ENCODE measurements around the gene TLR1.
"Not testable (repeated sequence)": the region's sequence is repeated elsewhere in the genome, so short reads cannot be mapped to it uniquely, and the experiment has no call there.

Gene TLR1

DNA sequence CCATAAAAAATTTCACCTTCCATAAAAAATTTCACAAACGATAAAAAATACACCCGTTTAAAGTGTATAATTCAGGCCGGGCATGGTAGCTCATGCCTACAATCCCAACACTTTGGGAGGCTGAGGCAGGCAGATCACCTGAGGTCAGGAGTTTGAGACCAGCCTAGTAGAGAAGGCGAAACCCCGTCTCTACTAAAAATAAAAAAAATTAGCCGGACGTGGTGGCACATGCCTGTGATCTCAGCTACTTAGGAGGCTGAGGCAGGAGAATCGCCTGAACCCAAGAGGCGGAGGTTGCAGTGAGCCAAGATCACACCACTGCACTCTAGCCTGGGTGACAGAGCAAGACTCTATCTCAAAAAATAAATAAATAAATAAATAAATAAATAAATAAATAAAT is 1.7 kb upstream of the TLR1 start:
- not testable (repeated sequence) for DNase-seq

DNA sequence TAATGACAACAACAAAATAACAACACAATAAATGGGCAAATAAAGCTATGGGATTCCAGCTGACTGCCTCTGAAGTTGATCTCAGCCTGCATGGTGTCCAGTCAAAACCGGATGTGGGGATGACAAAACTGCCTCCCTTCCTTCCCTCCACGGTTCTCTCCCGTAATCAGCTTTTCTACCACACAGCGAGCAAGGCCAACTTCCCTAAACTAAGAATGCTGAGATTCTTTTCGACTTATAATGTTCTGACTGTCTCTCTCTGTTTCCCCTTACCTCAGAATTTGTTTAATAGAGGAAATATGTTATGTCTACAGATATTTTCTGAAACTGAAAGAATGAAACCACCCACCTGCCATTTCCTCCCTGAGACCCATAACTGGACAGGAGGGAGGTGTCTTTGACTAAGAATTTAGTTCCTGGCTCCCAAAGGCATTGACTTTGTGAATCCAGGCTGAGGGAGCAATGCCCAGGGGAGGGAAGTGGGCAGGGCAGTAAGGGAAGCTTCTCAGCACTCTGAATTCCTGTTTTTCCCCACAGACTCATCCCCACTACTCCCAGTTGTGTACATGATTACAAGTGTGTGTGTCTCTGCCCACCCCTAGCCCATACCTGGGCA is 1.0 kb upstream of the TLR1 start:
- DNase-seq: no peak

DNA sequence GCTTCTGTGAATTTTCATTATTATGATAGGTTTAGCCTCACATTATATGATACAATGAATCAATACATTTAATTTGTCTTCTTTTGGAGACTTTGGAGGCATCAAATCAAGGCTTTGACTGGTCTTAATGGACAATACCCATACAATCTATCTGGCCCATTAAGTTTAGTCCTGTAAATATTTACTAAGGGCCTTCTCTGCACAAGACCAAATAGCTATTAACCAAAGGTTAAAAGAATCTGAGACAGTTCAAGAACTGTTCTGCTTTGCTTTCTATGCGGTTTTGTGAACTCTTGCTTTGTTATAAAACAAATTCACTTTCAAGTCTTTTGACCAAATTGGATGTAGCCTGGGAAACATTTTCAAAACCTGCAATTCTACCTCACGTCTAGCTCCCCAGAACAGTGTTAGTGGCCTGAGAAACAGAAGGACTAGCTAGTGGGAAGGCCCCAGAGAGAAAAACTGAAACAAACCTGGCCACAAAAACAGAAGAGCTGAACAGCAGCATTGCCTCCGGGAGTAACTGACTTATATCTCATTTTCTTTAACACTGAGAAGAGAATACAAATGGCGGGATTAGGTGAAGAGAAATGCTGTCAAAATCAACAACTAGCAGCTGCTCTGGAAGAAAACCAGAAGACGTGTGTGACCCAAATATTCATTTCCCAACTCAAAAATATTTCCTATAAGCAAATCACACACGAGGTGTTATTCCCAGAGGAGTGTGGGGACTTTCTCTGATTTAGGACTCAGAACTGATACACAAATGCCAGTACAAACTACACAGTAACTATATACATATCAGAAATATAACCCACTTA is 548 bp downstream of the TLR1 start:
- no peak for DNase-seq

DNA sequence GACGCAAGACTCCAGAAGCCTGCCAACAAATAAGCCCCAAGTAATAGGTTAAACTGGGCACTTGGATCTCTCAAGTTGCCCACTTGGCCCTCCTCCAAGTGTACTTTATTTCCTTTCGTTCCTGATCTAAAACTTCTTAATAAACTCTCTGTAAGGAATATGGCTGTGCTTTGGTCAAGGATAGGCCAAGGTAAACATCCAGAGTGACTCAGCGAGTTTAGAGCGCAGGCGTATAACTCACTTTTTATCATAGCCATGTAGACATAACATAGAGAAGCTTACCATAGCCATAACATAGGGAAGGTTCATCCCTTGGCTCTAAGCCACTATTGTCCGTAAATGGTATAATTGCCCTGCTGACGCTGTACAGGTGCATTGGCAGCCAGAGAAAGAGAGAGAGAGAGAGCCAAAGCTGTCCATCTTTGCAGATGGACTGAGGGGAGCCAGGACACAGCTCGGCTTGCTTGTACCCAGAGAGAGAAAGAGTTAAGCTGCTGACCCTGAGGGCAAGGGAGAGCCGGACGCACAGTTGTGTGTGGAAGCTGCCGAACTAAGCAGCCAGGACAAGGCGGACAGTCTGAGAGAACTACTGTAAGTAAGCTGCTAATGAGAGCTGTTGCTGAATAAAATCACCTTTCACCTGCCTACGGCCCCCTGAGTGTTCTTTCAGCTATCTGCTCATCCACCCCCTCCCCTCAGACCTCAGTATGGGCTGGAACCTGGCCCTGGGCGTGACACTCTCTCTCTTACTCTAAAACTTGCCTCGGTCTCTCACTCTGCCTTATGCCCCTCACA is 1.8 kb downstream of the TLR1 start:
- DNase-seq: no peak

DNA sequence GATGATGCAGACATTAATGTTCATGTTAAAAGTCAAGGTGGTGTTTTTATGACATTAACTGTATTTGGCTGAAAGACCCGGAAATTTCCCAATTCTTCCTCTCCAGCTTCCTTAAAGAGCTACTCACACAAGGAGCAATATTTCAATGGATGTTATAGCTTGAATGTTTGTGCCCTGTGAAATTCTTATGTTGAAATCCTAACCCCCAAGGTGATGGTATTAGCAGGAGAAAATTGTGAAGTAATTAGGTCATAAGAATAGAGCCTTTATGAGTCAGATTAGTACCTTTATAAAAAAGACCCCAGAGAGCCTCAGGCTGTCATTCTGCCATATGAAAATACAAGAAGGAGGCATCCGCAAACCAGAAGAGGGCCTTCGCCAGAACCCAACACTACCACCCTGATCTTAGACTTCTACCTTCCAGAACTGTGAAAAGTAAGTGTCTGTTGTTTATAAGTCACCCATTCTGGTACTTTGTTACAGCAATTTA is 3.6 kb downstream of the TLR1 start:
- DNase-seq: no peak

DNA sequence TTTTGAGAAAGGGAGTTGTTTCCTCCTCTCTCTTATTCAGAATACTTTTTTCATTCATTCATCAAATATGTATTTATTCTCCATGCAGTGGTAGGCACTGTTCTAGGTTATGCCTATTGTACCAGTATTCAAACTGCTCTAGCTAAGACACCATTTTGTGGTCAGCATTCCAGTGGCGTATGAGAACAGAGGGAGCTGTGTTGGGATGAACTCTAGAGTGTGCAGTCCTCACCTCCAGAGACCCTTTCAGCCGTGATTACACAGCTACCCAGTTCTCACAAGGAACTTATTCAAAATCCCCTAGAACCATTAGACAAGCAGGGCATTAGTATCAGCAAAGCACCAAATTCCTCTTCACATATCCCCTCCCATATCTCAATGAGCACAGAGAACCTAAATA is 4.2 kb downstream of the TLR1 start:
- no peak for DNase-seq

DNA sequence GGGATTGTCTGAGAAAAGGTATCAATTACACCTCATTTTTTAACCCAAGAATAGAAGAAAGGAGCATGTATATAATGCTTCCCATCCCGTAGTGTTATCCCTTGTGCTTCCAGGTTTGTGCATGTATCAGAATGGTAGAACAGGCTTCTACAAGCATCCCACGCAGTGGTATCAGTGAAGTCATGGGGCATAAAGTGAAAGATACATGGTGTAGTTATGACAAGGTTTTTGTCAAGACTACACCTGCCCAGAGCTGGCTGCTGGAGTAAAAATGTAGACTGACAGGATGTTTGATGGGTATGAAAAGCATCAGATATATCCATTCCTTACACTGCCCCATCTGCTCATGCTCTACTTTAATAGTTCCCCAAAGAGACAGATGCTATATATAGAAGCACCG is 9.5 kb downstream of the TLR1 start:
- no peak for DNase-seq

DNA sequence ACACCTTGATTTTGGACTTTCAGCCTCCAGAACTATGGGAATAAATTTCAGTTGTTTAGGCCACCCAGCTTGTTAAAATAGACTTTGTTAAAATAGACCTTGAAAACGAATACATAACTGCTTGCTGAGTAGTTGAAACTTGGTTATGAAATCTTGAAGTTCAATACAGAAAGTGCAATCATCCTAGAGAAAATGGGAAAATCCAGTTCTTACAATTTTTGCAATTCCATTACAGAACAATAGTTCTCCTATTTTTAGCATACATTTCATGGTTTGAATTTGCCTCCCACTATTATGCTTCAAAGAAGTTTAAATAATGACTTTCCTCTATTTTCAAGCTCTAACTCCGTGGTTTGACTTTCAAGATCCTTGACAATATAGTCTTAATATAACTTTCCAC is 10.5 kb downstream of the TLR1 start:
- DNase-seq: no peak

DNA sequence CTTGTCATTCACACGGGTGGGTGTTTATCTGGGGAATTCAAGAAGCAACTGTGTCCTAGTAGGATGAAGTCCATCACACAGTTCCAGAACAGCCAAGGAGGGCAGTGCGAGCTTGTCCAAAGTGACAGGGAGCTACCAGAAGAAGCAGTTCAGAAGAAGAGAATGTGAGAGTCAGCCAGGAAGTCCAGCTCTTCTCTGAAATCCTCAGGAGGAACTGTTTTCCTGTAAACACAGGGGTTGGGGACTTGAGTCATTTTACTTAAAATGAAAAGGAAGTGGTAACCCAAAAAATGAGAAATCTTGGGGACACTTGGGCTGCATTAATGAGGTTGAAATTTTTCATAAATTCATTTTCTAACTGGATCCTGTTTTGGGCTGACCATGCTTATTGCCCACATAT is 13.6 kb downstream of the TLR1 start:
- DNase-seq: no peak

DNA sequence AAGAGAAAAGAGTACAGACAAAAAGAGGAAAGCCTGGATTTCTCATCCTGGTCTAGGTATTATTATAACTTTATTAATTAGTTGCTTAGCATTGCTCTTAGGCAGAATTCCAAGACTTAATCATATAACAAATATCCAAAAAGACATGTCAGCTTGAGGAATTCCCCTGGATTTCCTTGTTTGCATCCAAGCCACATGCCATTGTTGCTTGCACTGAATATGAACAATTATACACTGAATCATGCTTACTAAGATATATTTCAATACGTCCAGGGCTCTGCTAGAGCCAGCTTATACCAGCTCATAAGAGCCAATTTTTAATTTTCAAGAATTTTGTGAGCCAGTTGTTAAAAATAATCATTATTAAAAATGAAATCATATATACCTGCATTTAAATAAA is 16.3 kb downstream of the TLR1 start:
- no peak for DNase-seq

DNA sequence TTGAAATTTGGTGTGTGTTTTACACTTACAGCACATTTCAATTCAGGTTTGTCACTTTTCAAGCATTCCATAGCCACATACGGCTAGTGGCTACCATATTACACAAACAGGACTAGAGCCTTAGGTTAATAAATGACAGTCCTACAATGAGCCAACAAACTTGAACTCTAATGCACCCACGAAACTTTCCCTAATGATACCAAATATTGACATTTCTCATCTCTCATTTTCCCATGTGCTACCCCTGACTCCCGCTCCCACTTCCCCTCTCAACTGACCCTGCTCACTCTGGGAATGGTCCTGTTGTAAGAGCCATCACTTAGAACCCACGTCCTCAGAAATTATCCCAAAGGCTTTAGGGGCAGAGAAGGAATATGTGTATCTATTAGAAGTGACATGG is 16.9 kb downstream of the TLR1 start:
- no peak for DNase-seq

DNA sequence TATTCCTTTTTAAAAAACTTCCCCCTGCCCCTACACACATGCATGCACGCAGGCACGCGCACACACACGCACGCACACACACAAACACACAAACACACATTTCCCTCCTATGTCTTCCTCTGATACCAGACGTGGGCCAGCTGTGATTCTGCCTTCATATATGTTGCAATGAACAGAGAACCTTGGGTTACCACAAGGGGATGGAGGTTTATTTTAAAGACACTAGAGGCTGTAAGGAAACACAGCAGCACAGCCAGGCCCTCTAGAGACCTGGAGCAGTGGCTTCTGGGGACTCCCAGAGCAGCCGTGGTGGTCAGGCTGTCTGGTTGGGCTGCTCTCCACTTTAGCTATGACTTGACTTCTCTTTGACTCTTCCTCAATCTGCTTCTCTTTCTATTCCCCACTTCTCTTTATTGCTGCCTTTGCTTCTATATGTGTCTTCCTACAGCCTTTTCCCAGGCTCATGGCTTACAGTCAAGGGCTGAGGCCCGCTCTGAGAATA is 18.6 kb downstream of the TLR1 start:
- DNase-seq: no peak

DNA sequence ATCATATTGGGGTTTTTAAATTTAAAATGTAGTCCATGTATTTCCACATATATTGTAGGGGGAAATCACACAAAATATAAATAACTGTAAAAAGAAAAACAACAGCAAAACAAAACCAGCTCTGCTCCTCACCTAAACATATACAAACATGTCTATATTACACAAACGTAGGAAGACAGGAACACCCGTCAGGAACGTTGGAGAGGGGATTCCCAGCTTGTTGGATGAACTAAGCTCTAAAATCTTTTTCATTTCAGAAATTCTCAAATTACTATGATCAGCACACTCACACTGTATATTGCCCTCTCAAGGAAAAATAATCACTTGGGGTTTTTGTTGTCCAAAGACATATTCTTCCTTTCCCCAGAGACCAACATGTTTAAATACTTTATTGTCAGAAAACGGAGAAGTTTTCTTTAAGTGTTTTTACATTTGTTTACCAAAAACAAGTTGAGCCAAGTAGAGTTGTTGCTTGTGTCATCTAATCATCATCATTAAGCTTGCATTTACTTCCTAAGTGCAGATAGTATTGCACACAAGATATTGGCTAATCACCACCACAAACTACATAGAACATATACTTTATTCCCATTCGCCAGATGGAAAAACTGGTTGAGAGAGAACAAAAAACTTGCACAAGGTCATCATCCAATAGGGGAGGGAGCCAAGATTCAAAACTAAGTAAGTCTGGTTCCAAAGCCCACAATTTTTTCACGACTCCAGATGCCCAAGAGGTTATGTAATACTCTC is 19.4 kb downstream of the TLR1 start:
- DNase-seq: no peak

DNA sequence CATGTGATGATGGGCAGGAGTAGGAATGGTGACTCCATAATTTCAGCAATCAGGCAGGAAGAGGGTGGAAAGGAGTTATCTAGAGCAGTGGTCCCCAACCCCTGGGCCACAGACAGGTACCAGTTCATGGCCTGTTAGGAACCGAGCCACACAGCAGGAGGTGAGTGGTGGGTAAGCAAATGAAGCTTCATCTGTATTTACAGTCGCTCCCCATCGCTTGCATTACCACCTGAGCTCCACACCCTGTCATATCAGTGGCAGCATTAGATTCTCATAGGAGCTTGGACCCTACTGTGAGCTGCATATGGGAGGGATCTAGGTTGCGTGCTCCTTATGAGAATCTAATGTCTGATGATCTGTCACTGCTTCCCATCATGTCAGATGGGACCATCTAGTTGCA is 20.4 kb downstream of the TLR1 start:
- no peak for DNase-seq

DNA sequence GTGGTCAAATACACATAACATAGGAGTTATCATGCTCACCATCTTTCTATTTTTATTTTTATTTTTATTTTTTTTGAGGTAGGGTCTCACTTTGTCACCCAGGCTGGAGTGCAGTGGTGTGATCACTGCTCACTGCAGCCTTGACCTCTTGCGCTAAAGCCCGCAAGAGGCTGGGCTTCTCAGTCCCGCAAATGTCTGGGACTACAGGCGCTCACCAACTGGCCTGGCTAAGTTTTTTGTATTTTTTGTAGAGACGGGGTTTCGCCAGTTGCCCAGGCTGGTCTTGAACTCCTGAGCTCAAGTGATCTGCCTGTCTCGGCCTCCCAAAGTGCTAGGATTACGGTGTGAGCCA is 21.5 kb downstream of the TLR1 start:
- no peak for DNase-seq

DNA sequence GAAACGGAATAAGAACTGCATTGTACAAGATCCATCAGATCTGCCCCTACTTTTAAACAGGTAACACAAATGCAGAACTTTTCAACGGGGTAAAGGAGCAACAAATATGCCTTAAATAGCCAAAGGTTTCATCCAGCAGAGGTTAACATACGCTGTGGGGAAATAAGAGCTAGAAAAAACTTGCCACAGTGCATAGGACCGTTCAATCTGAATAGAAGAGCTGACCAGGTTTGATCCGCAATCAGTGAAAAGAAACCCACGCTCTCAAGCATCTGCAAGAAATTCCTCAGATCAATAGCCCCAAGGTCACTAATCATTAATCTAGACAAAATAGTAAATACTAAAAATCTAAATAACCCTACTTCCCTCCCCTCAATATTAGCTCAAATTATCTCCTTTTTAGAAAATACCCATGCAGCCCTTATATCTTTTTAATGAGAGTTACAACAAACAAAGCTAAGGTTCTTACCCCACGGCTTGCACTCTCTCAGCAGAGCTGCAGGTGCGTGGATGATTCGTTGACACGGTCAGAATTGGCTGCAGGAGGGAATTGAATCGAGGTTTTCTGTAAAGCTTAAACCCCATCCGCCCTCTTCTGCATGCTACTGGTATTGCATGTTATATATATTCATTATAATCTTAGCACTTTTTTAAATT is 22.0 kb downstream of the TLR1 start, which contains the start of gene TLR10:
Gene TLR10, minus strand, starts transcription at position 539 of the 657 bp plus-strand sequence. CDS start 7,400 bp downstream, outside the sequence.
- DNase-seq: no peak

DNA sequence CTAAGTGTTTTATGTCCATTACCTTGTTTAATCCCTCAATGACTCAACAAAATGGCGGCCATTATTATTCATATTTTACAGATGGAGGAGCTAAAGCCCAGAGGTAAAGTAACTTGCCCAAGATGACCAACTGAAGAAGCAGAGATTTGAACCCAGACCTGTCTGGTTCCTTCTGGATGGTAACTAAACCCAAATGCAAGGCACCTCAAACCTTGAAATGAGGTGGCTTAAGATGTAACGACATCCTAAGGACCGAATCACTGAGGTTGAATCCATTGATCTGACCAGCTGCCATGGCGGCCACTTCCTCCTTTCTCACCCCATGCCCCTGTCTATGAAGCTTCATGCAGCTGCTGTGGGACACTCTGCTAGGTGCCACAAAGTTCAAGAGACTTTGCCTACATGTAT is 22.7 kb downstream of the TLR1 start:
- no peak for DNase-seq

DNA sequence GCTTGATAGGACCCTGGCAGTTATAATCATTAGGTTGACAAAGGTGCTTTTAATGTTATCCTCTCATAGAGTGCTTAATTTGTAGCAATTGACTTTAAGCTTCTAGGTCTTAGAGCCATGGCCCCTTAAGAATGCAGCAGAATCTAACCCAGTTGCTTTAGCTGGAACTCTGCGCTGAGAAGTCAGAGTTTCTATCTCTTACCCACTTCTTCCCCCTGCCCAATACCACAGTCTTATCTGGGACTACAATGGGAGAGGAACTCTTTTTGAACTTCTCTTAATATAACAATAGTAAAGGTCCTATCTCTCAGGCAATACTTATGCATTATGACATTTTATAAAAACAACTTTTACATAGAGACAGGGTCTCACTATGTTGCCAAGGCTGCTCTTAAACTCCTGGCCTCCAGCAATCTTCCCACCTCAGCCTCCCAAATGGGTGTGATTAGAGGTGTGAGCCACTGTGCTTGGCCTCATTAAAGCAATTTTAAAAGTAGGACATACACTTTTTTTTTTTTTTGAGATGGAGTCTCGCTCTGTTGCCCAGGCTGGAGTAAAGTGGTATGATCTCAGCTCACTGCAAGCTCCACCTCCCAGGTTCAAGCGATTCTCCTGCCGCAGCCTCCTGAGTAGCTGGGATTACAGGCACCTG is 23.6 kb downstream of the TLR1 start:
- no peak for DNase-seq

DNA sequence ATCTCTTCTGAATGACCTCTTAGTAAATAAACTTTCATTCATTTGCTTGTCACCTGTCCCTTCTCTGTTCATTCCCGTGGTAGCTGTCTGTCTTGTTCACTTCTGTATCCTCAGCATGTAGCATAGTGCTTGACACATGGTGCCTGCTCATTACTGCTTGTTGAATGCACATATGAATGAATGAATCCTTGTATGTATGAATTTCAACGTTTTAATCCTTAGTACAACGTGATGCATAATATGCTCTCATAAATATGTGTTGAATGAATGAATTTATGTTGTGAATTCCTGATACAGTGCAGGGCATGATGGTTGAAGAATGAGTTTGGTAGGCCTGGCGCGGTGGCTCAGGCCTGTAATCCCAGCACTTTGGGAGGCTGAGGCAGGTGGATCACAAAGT is 24.8 kb downstream of the TLR1 start:
- no peak for DNase-seq

DNA sequence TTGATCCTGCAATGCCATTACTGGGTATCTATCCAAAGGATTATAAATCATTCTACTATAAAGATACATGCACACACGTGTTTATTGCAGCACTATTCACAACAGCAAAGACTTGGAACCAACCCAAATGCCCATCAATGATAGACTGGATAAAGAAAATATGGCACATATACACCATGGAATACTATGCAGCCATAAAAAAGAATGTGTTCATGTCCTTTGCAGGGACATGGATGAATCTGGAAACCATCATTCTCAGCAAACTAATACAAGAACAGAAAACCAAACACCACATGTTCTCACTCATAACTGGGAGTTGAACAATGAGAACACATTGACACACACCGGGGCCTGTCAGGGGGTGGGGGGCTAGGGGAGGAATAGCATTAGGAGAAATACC is 26.7 kb downstream of the TLR1 start:
- not testable (repeated sequence) for DNase-seq

DNA sequence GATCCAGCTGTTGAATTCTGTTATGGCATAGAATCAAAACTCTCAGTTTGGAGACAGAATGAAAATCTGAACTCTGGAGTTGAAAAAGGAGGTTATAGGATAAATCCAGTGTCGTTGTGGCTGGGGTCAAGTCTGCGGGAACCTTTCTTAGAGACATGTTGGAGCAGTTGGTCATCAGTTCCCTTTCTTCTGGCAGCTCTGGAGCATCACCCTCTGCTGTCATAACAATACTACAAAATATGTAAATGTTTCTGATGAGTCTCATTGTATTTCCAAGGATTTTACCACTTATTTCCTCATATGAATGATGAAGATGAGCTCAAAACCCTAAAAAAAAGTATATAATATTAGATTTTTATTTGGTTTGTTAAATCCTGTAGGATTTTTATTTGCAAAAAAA is 29.3 kb downstream of the TLR1 start:
- DNase-seq: no peak
